Fibroblast of skin of scalp (primary cell): ENCODE data around the gene POLR1D.
A peak's percentile ranks its signal among the peaks of the same experiment; 100 is the strongest.
"Not testable (repeated sequence)": the region's sequence is repeated elsewhere in the genome, so short reads cannot be mapped to it uniquely, and the experiment has no call there.

Source experiments
- DNase-seq: peaks from one replicate; pipeline ENCODE4 v3.0.0-alpha.2; 2013

Gene POLR1D

GRCh38 chr13:27617881-27618321, 3.8 kb upstream of the POLR1D start:
- DNase-seq: no peak

- peak; percentile 35 for DNase-seq
These were observed 2.5 kb upstream of the POLR1D start for GRCh38 chr13:27619093-27619727.

- DNase-seq: peak; percentile 33
These were observed 1.8 kb upstream of the POLR1D start for GRCh38 chr13:27619728-27620376.

GRCh38 chr13:27620377-27621115, 1.1 kb upstream of the POLR1D start, which contains the start of gene LNX2:
Gene LNX2, minus strand, starts transcription at chr13:27620529. Its CDS starts 38,826 bp downstream, at chr13:27581703.
- DNase-seq: peak; percentile 98

GRCh38 chr13:27621116-27621365, 651 bp upstream of the POLR1D start:
- peak; percentile 18 for DNase-seq

GRCh38 chr13:27622102-27622820, 569 bp downstream of the POLR1D start:
- peak; percentile 13 for DNase-seq

- DNase-seq: no peak
These were observed 1.2 kb downstream of the POLR1D start for GRCh38 chr13:27622881-27623280.

- no peak for DNase-seq
These were observed 2.4 kb downstream of the POLR1D start for GRCh38 chr13:27624071-27624470.

GRCh38 chr13:27625839-27626238, 4.1 kb downstream of the POLR1D start:
- no peak for DNase-seq

GRCh38 chr13:27627380-27627779, 5.7 kb downstream of the POLR1D start:
- no peak for DNase-seq

GRCh38 chr13:27628081-27628480, 6.4 kb downstream of the POLR1D start:
- no peak for DNase-seq

GRCh38 chr13:27628766-27629165, 7.1 kb downstream of the POLR1D start:
- not testable (repeated sequence) for DNase-seq

GRCh38 chr13:27631156-27631555, 9.5 kb downstream of the POLR1D start:
- DNase-seq: peak; percentile 7

- no peak for DNase-seq
These were observed 10.0 kb downstream of the POLR1D start for GRCh38 chr13:27631665-27632064.

- DNase-seq: no peak
These were observed 10.5 kb downstream of the POLR1D start for GRCh38 chr13:27632214-27632613.

- no peak for DNase-seq
These were observed 11.0 kb downstream of the POLR1D start for GRCh38 chr13:27632648-27633047.

GRCh38 chr13:27634231-27634630, 12.5 kb downstream of the POLR1D start:
- DNase-seq: no peak

- no peak for DNase-seq
These were observed 13.1 kb downstream of the POLR1D start for GRCh38 chr13:27634791-27635190.

GRCh38 chr13:27635266-27635665, 13.6 kb downstream of the POLR1D start:
- DNase-seq: no peak

GRCh38 chr13:27636589-27637288, 15.0 kb downstream of the POLR1D start:
- DNase-seq: no peak

GRCh38 chr13:27637289-27637626, 15.6 kb downstream of the POLR1D start:
- no peak for DNase-seq

GRCh38 chr13:27638001-27638400, 16.3 kb downstream of the POLR1D start:
- no peak for DNase-seq

GRCh38 chr13:27638521-27638920, 16.8 kb downstream of the POLR1D start:
- no peak for DNase-seq
